Right renal cortex interstitium (tissue), 3 donors: ENCODE measurements around the gene CRYBA4. TPM values are rescaled to one million over a fixed set of nuclear protein-coding genes. Genes with fewer than 3 reads are reported as not detected.

Experiments
- DNase-seq, 3 donors: peaks; one replicate each; pipeline ENCODE4 v3.0.0-alpha.2; 2013; ENCODE audit warnings: low read depth in 3 of 3, low spot score in 2 of 3
- polyA plus RNA-seq, 3 donors: library from polyadenylated mRNA; unstranded; fragments of 120-200 nt; gene quantifications; one replicate each; pipeline ENCODE4 v1.2.1, GENCODE V29; 2013; ENCODE audit not compliant: insufficient read length in 3 of 3

The CRYBA4 gene
- not detected for polyA plus RNA-seq

DNA sequence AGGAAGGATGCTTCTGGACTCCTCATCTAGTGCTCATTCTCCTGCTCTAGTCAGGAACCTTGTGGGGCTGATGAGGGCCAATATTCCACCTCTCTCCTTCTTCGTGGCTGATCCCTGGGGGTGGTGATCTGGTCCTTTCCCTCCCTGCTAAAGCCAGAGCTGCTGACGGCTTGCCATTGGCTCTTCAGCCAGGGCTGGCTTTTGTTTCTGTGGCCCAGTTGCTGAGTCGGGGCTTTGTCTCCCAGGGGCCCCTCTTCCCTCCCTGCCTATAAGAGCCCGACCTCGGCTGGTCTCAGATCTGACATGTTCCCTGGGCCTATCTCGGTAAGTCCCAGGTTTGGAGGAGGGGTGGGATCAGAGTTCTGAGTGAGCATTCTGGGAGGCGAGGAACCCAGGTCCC is at the start of gene CRYBA4:
TSS of gene CRYBA4 (plus strand) at position 301 of the 400 bp plus-strand sequence. CDS start 634 bp downstream, outside the sequence.
- DNase-seq = no peak

DNA sequence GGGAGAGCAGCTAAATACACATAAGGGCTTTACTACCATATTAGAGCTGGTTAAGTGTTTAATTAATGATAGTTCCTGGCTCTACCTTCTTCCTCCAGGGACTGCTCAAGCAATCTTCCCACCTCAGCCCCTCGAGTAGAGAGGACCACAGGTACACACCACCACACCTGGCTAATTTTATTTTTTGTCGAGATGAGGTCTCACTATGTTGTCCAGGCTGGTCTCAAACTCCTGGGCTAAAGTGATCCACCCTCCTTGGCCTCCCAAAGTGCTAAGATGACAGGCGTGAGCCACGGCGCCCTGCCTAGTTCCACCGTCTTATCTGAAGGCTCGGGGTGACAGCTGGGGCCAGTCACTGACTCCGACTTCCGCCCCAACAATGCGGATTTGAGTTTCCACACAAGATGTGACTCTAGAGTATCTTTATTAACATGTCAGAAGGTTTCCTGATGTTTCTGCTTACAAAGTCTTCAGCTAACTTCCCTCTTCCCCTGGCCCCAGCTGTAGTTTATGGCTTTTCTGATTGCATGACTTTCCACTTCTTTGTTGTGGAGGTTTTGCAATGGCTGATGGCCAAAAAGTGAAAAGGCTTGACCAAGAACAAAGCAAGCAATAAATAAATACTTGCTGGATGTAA is 48.6 kb upstream of the CRYBA4 start:
- DNase-seq = peak; percentile 68 to 72 (median 70)

DNA sequence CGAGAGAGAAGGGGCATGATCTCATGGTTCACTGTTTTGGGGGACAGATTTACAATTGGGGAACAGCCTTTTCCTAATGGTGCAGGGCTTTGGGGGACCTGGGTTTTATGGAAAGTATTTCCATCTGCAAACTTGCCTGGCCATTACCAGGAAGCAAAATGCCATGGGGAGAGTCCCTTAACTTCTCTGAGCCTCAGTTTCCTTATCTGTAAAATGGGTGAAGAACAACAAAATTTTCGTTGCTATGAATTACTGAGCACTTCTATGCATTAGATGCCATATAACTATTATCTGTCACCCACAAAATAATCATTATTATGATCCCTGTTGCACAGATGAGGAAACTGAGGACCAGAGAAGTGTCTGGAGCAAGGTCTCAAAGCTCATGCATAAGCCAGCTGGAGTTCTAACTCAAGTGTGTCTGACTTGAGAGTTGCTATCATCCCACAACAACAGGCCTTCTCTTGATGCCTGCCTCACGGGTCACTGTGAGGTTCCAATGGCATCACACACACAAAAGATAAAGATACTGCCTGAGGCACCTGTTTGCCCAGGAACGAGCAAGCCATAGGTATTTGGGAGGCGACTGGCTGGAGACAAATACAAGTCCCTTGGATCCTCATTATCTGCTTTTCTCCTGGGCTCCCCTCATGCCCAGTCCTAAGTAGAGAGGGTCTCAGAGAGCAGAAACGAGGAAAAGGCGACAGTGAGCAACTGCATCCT is 47.6 kb upstream of the CRYBA4 start:
- DNase-seq = no peak

DNA sequence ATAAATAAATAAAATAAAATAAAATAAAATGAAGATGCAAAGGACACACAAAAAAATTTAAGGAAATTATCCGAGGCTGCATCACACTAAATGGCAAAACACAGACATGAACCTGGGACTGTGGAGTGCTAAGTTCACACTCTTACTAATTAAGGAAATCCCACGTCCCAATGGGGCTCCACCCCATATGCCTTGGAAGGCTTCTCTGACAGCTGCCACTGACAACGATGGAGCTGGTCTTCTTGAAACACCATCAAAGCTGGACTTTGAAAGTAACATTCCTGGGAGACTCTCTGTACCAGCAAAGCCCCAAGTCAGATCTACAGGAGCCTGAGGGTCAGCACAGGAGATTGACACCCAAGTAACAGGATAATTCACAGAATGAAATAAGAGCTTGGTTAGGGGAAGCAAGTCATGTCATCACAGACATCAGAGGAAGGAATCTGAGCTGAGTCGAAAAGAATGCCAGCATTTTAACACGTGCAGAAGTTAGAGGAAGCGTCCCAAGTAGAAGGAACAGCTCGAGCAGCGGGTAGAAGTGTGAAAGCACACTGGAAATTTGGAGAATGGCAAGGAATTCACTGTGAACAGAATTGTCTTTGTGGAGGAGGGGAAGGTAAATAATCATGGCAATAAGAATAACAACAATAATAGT is 45.6 kb upstream of the CRYBA4 start:
- DNase-seq = no peak

DNA sequence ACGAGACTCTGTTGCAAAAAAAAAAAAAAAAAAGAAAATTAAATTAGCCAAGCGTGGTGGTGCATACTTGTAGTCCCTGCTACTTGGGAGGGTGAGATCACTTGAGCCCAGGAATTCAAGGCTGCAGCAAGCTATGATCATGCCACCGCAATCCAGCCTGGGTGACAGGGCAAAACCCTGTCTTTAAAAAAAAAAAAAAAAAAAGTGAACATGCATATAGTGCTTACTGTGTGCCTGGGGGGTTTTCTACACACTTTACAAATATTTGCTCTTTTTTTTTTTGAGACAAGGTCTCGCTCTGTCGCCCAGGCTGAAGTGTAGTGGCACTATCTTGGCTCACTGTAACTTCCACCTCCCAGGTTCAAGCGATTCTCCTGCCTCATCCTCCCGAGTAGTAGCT is 44.7 kb upstream of the CRYBA4 start:
- DNase-seq = no peak

DNA sequence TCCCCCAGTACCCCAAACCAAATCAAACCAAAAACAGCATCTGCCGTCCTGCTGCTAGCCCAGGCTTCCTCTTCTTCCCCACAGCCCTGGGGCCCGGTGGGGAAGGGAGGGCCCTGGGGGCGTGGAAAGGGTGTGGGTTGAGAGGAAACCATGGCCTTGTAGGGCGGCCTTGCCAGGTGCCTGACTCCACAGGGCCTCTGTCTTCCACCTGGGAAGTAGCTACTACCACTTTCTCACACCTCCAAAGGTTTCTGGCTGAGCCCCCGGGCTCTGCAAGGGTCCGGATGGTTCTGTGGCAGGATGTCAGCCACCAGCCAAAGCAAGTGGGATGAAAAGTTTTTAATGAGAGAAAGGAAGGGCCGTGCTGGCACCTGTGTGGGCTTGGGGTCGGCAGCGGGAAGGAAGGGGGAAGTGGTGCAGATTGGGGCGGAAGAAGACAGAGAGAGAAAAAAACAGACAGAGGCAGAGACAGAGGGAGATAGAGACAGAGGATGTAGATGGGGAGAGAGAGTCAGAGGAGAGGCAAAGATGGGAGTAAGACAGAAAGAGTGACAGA is 42.4 kb upstream of the CRYBA4 start:
- no peak for DNase-seq

DNA sequence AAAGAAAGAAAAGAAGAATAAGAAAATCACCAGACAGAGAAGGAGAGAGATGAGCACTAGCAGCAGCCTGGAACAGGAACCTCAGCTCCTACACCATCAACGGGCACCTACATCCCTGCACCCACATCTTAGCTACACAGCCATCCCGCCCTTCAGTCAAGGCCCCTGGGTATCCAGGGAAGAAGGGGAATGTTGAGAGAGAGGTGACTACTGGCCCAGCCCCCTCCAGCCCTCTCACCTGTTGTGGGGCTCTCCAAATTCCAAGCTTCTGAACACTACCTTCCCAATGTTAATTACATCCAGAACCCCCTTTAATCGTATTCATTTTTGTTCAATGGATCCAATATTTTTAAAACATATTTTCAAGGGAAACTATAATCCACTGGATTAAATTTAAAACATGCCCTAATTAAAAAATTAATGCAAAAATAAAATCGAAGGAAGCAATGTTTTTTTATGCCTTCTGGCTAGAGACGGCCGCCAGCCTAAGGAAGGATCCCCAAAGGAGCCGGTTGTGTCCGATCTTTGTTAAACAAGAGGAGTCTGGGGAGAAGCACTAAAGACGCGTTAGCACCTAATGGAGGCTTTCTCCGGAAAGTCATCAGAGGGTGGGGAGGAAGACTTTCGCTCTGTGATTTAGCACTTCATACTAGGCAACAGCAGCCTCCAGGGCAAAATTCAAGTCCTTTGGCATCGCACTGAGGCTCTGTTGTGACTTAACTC is 41.4 kb upstream of the CRYBA4 start:
- DNase-seq = no peak

DNA sequence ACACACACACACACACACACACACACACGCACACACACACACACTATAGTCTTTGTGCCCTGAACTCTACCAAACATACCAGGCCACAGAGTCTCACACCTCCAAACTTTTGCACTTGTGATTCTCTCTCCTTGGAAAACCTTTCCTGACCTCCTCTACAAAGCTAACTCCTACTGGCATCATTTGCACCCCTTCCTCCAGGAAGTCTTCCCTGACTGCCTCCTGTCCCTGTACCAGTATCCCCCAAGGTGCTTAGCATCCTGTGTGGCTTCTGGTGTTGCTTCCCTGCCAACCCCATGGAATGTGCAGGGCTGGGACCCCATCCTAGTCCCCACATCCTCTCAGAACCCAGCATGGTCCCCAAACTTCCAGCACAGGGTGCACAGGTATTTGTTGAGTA is 40.7 kb upstream of the CRYBA4 start:
- DNase-seq = no peak

DNA sequence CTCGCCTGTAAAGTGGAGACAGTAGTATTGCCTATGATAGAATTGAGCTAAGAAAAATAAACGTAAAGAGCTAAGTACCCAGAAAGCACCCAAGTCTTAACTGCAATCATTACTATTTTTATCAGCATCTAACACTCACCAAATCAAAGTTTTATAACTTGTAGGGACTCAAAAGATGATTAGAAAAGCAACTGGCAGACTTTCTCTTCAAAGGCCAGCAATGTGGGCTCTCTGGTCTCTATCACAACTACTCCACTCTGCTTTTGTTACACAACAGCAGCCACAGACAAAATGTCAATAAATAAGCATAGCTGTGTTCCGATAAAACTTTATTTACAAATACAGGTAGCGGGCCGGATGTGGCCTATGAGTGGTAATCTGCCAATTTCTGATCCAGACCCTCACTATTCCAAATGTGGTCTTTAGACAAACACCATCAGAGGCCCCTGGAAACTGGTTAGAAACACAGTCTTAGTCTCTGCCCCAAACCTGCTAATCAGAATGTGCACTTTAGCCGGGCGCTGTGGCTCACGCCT is 40.1 kb upstream of the CRYBA4 start:
- DNase-seq = no peak

DNA sequence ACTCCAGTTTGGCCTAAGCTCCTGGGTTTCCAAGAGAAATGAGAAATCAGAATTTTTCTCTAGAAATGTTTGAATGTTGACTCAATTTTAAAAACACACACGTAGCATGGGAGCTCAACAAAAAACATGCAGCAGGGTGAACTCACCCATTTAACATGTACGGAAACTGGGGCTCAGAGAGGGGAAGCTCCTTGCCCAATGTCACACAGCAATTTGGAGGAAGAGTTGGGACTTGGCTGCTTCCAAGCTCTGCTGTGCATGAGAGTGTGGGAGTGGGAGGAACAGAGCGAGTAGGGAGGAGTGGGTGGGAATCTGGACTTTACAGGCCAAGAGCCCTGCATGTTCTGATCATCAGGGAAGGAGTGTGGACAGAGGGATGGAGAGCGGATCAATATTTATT is 37.8 kb upstream of the CRYBA4 start:
- DNase-seq = no peak

DNA sequence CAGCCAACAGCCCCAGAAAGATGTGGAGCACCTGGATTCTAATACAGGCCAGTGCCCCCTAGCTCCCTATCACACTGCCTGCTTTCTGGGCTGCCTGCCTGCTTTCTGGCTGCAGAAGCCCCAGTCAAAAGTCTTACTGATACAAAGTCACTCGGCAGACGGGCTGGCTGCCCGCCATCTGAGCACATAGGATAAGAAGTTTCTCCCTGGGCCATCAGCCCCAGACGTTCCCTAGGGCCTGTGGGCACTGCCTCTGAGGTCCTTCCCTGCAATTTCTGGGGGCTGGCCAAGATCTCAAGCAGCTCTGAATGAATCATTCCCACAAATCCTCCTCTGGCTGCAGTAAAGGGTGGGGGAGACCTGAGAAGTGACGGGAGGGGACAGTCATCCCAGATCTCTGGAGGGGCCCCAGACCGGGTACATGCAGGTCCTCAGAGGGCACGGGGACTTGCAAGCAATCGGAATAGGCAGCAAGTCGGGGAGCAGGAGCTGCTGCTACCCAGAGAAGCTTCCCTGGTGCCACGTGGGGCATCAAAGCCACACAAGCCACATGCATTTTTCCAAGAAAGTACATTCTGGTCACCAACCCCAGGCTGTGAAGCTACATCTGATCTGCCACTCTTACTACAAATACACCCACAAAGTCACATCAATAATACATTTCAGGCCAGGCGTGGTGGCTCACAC is 36.5 kb upstream of the CRYBA4 start:
- no peak for DNase-seq

DNA sequence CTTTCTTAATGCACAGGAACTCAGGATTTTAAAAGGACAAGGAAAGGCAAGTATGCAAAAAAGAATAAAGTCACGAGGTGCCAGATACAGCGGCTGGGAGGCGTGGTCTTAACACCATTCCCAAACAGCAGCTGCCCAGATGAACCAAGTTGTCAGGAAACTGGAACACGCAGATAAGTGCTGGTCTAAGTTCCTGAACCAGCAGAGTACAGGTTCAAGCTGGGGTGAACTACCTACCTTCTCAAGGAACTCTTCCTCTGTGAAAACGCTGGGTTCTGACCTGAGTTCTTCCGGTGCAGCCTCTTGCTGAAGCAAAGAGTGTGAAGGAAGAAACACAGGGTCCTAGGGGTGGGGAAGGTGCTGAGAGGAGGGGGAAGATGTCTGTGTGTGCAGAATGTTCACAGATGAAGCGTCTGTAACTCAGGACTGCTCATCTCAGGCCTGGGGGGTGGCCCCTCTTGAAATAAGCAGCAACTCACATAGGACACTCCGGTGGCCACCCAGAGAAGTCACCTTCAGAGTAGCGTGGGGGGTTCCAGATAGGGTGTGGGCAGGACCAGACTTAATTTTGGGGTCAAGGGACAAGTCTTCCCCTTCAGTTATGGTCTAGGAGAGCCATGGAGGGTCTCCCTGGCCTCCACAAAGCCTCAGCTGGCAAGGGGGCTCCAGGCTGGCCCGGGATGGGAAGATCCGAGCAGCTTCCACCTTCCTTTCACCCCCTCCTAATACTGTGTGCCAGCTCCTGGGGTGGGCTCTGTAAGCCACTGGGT is 35.0 kb upstream of the CRYBA4 start:
- DNase-seq = no peak

DNA sequence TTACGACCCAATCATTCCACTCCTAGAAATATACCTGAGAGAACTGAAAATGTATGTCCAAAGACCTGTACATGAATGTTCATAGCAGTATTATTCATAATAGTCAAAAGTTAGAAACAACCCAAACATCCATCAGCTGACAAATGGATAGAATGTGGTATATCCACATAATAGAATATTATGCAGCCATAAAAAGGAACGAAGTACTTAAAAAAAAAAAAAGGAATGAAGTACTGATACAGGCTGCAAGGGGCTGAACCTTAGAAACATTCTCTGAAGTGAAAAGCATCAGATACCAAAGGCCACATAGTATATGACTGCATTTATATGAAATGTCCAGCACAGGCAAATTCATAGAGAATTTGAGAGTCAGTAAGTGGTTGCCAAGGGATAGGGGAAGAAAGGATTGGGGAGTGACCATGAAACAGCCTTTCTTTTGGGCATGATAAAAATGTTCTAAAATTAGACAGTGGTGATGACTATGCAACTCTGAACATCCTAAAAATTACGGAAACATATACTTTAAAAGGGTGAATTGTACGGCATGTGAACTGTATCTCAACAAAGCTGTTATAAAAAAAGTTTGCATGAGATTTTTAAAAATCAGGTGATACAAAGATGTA is 33.7 kb upstream of the CRYBA4 start:
- DNase-seq = no peak

DNA sequence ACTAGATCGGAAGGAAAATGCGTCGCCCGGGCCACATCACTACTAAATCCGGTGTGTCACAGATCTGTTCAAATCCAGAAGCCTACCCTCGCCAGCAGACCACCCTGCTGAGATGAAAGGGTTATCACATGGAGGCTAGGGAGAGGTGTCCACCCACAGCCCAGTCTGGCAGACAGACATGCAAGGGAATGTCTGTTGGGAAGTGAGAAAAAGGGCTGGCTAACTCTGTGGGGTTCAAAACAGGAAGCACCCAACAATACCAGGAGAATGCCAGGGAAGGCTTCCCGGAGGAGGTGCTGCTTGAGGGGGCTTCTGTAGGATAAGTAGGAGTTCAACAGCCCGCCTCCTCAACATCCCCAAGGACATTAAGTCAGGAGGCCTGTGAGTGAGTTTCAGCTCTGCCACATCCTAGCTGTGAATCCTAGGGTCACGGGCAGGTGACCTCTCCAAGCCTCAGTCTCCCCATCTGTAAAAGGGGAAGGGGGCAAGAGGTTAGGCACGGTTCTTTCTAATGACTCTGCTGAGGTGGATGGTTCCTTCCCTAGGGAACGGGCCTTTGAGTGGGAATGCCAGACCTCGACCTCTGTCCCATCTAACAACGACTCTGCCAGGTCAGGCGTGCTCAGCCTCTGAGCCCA is 32.9 kb upstream of the CRYBA4 start:
- no peak for DNase-seq

DNA sequence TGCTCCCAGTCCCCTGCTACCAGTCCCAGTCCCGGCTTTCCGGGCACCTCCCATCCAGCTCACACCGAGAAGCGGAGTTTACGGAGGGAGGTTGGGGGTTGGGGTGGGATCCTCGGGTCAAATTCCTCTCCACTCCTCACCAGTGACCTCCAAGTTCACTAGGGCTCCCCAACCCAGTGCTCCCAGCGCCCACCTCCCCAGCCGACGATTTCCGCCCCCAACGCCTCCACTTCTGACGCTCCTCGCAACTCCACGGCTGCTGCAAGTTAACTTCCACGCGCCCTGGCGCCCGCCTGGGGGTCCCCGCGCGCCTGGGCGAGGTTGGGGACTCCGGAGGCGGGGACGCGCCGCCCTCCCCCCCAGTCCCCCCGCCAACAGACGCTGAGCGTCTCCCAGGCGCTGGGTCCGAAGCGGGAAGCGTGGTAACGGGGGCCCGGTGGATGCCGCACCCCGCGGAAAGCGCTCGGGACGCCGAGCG is 32.4 kb upstream of the CRYBA4 start:
- DNase-seq = no peak

DNA sequence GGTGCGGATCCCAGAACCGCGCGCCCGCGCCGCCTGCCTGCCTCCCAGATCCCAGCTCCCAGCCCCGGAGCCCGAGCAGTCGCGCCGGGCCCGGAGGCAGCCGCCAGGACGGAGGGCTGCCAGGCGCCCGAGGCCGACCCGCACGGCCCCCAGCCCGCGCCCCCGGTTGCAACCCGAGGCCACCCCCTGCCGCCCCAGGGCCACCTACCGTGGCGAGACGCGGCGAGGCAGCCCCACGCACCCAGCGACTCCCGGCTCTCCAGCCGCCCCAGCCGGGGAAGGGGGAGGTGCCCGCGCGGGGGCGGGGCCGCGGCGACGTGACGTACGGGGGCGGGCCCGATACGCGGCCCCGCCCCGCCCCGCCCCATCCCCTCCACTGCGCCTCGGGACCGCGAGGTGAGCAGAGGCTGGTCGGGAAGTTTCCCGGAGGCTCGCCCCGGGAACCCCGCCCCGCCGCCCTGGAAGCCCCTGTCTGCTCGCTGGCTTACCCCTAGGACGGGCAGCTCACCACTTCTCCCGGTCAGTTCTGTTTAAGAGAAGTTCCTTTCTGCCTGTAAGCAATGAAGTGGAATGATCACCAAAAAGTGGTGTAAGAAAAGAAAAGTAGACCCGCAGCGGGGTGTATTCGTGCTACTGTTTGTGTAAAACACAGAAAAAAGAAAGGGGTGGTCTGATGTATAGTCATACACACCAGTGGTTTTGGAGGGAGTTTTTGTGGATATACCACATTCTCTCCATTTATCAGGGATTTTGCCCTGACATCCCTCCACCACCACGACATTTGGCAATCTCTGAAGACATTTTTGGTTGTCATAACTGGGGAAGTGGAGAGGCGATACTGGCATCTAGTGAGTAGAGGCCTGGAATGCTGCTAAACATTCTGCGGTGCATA is 31.7 kb upstream of the CRYBA4 start, which contains the start of gene TPST2:
TSS of gene TPST2 (minus strand) at position 288 of the 892 bp plus-strand sequence. CDS start 48,502 bp downstream, outside the sequence.
- peak in 1 of 3 donors; percentile 63 for DNase-seq

DNA sequence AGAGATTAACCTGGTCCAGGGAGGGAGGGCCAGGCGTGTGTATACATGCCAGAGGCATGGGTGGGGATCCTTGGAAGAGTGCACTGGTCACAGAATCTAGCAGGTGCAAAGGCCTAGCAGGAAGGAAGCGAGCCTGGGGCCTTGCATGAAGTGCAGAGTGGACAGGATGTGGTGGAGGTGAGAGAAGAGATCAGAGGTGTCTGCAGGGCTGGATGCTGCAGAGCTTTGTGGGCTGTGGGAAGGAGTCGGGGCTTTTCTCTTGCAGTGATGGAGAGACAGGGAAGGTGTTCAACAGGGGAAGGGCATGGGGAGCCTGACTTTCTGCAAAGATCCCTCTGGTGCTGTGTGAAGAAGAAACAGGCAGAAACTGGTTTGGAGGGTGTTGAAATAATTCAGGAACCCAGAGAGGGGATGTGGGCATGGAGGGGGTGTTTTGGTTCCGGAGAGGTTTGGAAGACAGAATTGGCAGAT is 29.3 kb upstream of the CRYBA4 start:
- DNase-seq = no peak
